ENCODE measurements around the gene ALOX5. TPM values are rescaled to one million over a fixed set of nuclear protein-coding genes. Genes with fewer than 3 reads are reported as not detected.

Gene ALOX5
- total RNA-seq, 1 experiment from 2014 or later = 0.11 TPM

DNA sequence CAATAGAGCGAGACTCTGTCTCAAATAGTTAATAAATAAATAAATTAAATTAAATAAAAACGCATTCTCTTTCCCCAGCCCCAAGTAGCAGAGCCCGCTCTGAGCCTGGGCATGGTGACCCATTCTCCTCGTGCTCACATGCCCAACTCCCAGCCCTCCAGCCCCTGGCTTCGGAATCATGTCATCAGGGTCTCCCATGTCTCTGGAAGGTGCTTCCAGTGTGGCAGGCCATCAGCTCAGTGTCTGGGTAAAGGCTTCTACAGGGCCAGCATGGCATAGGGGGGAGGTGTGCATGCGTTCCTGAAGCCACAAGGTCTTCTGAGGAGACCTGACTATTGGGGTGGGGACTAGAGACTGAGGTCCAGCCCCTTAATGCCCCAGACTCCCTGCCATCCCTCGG, 72.8 kb downstream of the ALOX5 start:
- no peaks in the 10 kb centered on the region for H4K20me1 ChIP-seq (ENCODE audit: low read length)
- no peak for ATAC-seq
- no peak overlapping the region for H3K9ac ChIP-seq (ENCODE audit: low read length)
- H3K79me2 ChIP-seq (ENCODE audit: low read length) = no peaks in the 10 kb centered on the region
- no peaks in the 10 kb centered on the region for H3K36me3 ChIP-seq (ENCODE audit: low read depth, low read length)
- no peak overlapping the region for H3K27ac ChIP-seq (ENCODE audit: low read length)
- CTCF ChIA-PET = no interaction called here
- H3K27me3 ChIP-seq (ENCODE audit: low read length) = no peaks in the 10 kb centered on the region
- no peaks in the 10 kb centered on the region for H3K4me1 ChIP-seq (ENCODE audit: insufficient read depth, low read length)
- no peak overlapping the region for H3K4me3 ChIP-seq (ENCODE audit: low read length)
- no TSS peak for BruUV-seq (replicated peaks)
- H3K9me2 ChIP-seq (replicated peaks; ENCODE audit: low read length) = no peaks in the 10 kb centered on the region
- POLR2A ChIA-PET (ENCODE audit: unreplicated experiment) = no interaction called here
- H3F3A ChIP-seq (ENCODE audit: low read length, unreplicated experiment) = no peaks in the 10 kb centered on the region
- no peaks in the 10 kb centered on the region for H3K9me3 ChIP-seq (ENCODE audit: low read length)
- H3K4me2 ChIP-seq (ENCODE audit: low read length) = no peak overlapping the region
- intact Hi-C loops (cut with micrococcal nuclease) = no loop called here
- no peak for DNase-seq
- TF ChIP-seq EZH2 (IDR thresholded peaks at IDR 0.05; ENCODE audit: low read length, unreplicated experiment) (no peak), EZH2phosphoT487 (IDR thresholded peaks at IDR 0.05; ENCODE audit: borderline replicate concordance, low read length) (no peak)
- TF ChIP-seq, protein P1, sequence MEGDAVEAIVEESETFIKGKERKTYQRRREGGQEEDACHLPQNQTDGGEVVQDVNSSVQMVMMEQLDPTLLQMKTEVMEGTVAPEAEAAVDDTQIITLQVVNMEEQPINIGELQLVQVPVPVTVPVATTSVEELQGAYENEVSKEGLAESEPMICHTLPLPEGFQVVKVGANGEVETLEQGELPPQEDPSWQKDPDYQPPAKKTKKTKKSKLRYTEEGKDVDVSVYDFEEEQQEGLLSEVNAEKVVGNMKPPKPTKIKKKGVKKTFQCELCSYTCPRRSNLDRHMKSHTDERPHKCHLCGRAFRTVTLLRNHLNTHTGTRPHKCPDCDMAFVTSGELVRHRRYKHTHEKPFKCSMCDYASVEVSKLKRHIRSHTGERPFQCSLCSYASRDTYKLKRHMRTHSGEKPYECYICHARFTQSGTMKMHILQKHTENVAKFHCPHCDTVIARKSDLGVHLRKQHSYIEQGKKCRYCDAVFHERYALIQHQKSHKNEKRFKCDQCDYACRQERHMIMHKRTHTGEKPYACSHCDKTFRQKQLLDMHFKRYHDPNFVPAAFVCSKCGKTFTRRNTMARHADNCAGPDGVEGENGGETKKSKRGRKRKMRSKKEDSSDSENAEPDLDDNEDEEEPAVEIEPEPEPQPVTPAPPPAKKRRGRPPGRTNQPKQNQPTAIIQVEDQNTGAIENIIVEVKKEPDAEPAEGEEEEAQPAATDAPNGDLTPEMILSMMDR (conservative IDR thresholded peaks at IDR 0.05; ENCODE audit: low read depth, low read length) = no peak
- no peak overlapping the region for H2AFZ ChIP-seq (ENCODE audit: low read length)

DNA sequence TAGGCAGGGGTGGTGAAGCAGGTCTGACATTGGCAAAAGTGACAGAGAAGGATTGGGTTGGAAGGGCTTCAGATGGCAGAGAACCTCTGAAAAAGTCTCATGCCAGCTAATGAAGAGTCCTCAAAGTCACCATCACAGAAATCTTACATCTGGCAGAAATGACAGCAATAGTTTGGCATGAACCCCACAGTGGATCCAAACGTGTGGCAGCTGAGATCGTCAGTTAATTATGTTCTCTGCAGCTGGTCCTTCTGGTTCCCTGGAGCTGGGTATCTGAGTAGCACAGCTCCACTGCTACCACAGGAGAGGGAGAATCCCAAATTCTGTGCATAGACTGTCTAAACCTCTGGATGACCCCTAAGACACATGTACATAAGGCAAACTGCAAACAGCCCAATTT, 73.4 kb downstream of the ALOX5 start:
- ChIA-PET POLR2A (ENCODE audit: unreplicated experiment) (no interaction called here), CTCF (no interaction called here)
- H2AFZ ChIP-seq (ENCODE audit: low read length) = no peak overlapping the region
- H4K20me1 ChIP-seq (ENCODE audit: low read length) = no peaks in the 10 kb centered on the region
- no peak overlapping the region for H3K4me2 ChIP-seq (ENCODE audit: low read length)
- no peaks in the 10 kb centered on the region for H3K79me2 ChIP-seq (ENCODE audit: low read length)
- TF ChIP-seq, protein P1 (conservative IDR thresholded peaks at IDR 0.05; ENCODE audit: low read depth, low read length) = no peak
- TF ChIP-seq EZH2 (IDR thresholded peaks at IDR 0.05; ENCODE audit: low read length, unreplicated experiment) = no peak
- no peak for TF ChIP-seq EZH2phosphoT487 (IDR thresholded peaks at IDR 0.05; ENCODE audit: borderline replicate concordance, low read length)
- intact Hi-C loops (cut with micrococcal nuclease) = no loop called here
- no peaks in the 10 kb centered on the region for H3K9me2 ChIP-seq (replicated peaks; ENCODE audit: low read length)
- DNase-seq (no peak), ATAC-seq (no peak)
- no peaks in the 10 kb centered on the region for H3K27me3 ChIP-seq (ENCODE audit: low read length)
- no peak overlapping the region for H3K9ac ChIP-seq (ENCODE audit: low read length)
- no peaks in the 10 kb centered on the region for H3K9me3 ChIP-seq (ENCODE audit: low read length)
- no peak overlapping the region for H3K27ac ChIP-seq (ENCODE audit: low read length)
- H3K36me3 ChIP-seq (ENCODE audit: low read depth, low read length) = no peaks in the 10 kb centered on the region
- no TSS peak for BruUV-seq (replicated peaks)
- H3K4me3 ChIP-seq (ENCODE audit: low read length) = no peak overlapping the region
- H3F3A ChIP-seq (ENCODE audit: low read length, unreplicated experiment) = no peaks in the 10 kb centered on the region
- H3K4me1 ChIP-seq (ENCODE audit: insufficient read depth, low read length) = no peaks in the 10 kb centered on the region

DNA sequence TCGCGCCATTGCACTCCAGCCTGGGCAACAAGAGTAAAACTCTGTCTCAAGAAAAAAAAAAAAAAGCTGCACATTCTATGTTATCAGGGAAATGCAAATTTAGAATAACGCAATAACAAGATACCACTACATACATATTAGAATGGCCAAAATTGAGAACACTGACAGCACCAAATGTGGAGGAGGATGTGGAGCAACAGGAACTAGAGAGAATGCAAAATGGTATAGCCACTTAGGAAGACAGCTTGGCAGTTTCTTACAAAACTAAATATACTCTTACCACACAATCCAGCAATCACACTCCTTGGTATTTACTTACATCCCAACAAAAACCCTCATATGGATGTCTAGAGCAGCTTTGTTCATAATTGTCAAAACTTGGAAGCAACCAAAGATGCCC, 76.8 kb downstream of the ALOX5 start:
- Histone ChIP-seq H3K4me3 (ENCODE audit: low read length) (no peak overlapping the region), H3K9ac (ENCODE audit: low read length) (no peak overlapping the region), H3K4me1 (ENCODE audit: insufficient read depth, low read length) (no peaks in the 10 kb centered on the region), H3K79me2 (ENCODE audit: low read length) (no peaks in the 10 kb centered on the region), H3K4me2 (ENCODE audit: low read length) (no peak overlapping the region), H3F3A (ENCODE audit: low read length, unreplicated experiment) (no peaks in the 10 kb centered on the region), H3K36me3 (ENCODE audit: low read depth, low read length) (no peaks in the 10 kb centered on the region), H3K27me3 (ENCODE audit: low read length) (no peaks in the 10 kb centered on the region), H3K9me2 (replicated peaks; ENCODE audit: low read length) (no peaks in the 10 kb centered on the region), H3K9me3 (ENCODE audit: low read length) (no peaks in the 10 kb centered on the region), H2AFZ (ENCODE audit: low read length) (no peak overlapping the region), H4K20me1 (ENCODE audit: low read length) (no peaks in the 10 kb centered on the region), H3K27ac (ENCODE audit: low read length) (no peak overlapping the region)
- ATAC-seq (no peak), DNase-seq (no peak)
- CTCF ChIA-PET = no interaction called here
- POLR2A ChIA-PET (ENCODE audit: unreplicated experiment) = no interaction called here
- TF ChIP-seq EZH2phosphoT487 (IDR thresholded peaks at IDR 0.05; ENCODE audit: borderline replicate concordance, low read length) = no peak
- no peak for TF ChIP-seq EZH2 (IDR thresholded peaks at IDR 0.05; ENCODE audit: low read length, unreplicated experiment)
- TF ChIP-seq, protein P1 (conservative IDR thresholded peaks at IDR 0.05; ENCODE audit: low read depth, low read length) = no peak
- intact Hi-C loops (cut with micrococcal nuclease) = loop anchor here (10.0 kb wide), 1 partner anchor 446 kb away; the partner anchor contains the start of gene ZNF22
- BruUV-seq (replicated peaks) = no TSS peak
